GM18505 (cell line): ENCODE data around the gene HSPB1.
A peak's percentile ranks its signal among the peaks of the same experiment; 100 is the strongest.
"Not testable (repeated sequence)": the region's sequence is repeated elsewhere in the genome, so short reads cannot be mapped to it uniquely, and the experiment has no call there.

Source experiments
- ATAC-seq: cut with Tn5 transposase; IDR thresholded peaks from one replicate; pipeline ENCODE4 v1.9.1; 2021; ENCODE audit not compliant: unreplicated experiment
- POLR2A ChIP-seq: IDR thresholded peaks from 4 replicates; pipeline ENCODE4 v1.6.1; 2011; ENCODE audit warnings: borderline replicate concordance; ENCODE audit not compliant: insufficient read depth, insufficient read length; ENCODE audit errors: extremely low read depth

The HSPB1 gene

GRCh38 chr7:76304888-76305375, 2.5 kb downstream of the HSPB1 start:
- TF ChIP-seq POLR2A: no peak
- ATAC-seq: no peak

DNA sequence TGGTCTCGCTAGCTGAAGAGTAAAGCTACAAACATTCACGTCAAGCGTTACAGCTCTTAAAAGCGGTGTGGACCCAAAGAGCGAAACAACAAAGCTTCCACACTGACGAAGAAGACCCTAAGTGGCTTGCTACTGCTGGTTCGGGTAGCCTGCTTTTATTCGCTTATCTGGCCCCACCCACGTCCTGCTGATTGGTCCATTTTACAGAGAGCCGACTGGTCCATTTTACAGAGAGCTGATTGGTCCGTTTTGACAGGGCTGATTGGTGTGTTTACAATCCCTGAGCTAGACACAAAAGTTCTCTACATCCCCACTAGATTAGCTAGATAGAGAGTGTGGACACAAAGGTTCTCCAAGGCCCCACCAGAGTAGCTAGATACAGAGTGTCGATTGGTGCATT, 6.4 kb downstream of the HSPB1 start:
- ATAC-seq: not testable (repeated sequence)

DNA sequence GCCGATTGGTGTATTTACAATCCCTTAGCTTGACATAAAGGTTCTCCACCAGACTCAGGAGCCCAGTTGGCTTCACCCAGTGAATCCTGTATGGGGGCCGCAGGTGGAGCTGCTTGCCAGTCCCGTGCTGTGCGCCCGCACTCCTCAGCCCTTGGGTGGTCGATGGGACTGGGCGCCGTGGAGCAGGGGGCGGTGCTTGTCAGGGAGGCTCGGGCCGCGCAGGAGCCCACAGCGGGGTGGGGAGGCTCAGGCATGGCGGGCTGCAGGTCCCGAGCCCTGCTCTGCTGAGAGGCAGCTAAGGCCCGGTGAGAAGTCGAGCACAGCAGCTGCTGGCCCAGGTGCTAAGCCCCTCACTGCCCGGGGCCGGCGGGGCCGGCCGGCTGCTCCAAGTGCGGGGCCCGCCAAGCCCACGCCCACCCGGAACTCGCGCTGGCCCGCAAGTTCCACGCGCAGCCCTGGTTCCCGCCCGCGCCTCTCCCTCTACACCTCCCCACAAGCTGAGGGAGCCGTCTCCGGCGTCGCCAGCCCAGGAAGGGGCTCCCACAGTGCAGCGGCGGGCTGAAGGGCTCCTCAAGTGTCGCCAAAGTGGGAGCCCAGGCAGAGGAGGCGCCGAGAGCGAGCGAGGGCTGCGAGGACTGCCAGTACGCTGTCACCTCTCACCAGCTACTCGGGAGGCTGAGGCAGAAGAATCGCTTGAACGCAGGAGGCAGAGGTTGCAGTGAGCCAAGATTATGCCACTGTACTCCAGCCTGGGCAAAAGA, 7.0 kb downstream of the HSPB1 start:
- ATAC-seq: not testable (repeated sequence)

GRCh38 chr7:76310102-76310957, 7.9 kb downstream of the HSPB1 start:
- TF ChIP-seq POLR2A: no peak
- no peak for ATAC-seq

DNA sequence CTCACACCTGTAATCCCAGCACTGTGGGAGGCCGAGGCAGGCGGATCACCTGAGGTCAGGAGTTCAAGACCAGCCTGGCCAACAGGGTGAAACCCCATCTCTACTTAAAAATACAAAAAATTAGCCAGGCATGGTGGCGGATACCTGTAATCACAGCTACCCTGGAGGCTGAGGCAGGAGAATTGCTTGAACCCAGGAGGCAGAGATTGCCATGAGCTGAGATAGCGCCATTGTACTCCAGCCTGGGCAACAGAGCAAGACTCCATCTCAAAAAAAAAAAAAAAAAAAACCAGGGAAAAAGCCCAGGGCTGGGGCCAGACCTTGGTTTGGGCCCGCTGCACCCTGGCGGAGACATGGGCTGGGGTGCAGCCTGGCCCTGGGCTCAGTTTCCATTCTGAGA, 9.4 kb downstream of the HSPB1 start:
- ATAC-seq: not testable (repeated sequence)

DNA sequence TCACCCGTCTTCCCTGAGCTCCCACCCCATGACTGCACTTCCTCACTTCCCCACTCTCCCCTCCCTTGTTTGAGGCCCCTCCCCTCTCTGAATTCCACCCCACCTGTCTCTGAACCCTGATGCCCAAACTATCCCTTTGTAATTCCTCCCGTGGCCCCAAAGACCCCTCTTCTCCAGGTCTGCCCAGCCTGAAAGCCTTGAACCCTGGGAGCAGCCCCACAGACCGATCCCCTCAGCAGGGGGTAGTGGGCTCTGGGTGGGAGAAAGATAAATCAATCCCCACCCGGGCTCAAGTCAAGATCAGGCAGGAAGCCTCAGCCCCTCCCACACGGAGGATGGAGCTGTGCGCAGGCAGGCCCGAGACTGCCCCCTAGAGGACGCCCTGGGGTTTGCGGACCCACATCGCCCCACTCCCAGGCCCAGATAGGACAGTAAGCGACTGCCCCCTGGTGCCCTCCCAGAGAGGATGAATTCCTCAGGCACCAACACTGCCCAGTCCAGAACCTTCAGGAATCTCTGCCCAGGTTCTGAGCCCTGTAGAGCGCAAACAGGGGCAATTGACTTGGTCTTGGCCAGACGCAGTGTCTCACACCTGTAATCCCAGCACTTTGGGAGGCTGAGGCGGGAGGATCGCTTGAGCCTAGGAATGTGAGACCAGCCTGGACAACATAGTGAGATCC, 11.7 kb downstream of the HSPB1 start:
- no peak for TF ChIP-seq POLR2A
- peak; percentile 31 for ATAC-seq

DNA sequence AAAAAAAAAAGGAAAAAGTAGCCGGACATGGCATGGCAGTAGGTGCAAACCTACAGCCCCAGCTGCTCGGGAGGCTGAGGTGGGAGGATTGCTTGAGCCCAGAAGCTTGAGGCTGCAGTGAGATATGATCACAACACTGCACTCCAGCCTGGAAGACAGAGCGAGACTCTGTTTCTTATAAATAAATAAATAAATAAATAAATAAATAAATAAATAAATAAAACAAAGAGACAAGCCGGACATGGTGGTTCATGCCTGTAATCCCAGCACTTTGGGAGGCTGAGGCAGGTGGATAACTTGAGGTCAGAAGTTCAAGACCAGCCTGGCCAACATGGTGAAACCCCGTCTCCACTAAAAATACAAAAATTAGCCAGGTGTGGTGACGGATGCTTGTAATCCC, 12.3 kb downstream of the HSPB1 start:
- ATAC-seq: not testable (repeated sequence)

- no peak for ATAC-seq
- no peak for TF ChIP-seq POLR2A
Measured at GRCh38 chr7:76315364-76315763, 12.9 kb downstream of the HSPB1 start.

GRCh38 chr7:76316984-76317781, 14.7 kb downstream of the HSPB1 start:
- no peak for ATAC-seq
- no peak for TF ChIP-seq POLR2A

- ATAC-seq: peak; percentile 89
- TF ChIP-seq POLR2A: peak; percentile 79
Measured at GRCh38 chr7:76317782-76318487, 15.5 kb downstream of the HSPB1 start.

- ATAC-seq: peak; percentile 37
- peak; percentile 66 for TF ChIP-seq POLR2A
Measured at GRCh38 chr7:76318488-76319353, 16.2 kb downstream of the HSPB1 start.

DNA sequence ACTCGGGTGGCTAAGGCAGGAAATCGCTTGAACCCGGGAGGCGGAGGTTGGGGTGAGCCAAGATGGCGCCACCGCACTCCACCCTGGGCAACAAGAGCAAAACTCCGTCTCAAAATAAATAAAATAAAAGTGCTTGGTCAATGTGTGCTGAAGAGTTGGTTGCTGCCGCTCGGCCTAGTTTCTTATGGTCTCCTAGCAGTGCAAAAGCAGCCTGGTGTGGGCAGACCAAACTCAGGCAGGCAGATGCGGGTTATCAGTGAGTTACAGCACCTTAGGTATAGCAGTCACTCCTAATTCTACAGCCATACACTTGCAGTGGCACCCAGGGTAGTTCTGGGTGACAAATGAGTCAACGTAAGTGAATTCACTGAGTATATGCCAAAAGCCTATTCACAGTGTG, 22.6 kb downstream of the HSPB1 start:
- no peak for ATAC-seq
- TF ChIP-seq POLR2A: no peak
